ENCODE data around the gene CFB.

DNA sequence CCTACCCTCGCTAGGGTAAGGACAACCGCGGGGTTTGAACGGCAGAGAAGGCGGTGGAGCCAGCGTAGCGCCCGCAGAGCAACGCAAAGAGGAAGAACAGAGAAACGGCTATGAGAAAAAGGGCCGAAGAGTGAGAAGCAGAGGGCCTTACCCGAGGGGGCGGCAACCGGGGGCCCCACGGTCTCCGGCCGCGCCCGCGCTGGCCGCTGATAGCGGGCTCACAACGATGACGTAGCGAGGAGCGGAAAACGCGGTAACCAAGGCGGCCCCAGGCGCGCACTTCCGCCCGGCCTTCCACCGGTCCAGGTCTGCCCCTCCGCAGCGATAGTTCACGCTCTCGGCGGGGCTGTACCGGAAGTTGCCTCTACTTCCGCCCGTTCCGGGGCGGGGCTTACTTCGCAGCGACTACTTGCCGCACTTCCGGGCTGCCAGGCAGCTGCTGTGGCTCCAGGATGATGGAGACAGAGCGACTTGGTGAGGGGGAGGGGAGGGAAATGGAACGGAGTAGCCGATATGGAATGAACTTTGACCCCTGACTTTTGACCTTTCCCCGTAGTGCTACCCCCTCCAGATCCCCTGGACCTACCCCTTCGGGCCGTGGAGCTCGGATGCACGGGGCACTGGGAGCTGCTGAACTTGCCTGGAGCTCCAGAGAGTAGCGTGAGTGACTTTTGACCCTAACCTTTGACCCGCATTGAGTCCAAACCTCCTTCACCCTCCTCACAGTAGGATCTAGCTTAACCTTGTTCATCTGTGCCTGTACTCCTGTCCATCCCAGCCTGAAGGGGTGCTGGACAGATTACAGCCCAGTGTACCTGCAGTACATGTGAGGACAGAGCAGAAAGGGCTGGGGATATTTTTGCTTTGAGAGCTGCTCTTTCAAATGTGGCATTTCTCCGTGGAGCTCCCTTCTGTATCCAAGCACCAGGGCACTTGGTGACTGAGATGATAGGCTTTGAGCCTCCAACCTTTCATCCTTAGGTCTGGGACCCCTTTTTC is 13.1 kb downstream of the CFB start, which contains the start of the genes NELFE and SKIC2:
- TF ChIP-seq, protein P1, sequence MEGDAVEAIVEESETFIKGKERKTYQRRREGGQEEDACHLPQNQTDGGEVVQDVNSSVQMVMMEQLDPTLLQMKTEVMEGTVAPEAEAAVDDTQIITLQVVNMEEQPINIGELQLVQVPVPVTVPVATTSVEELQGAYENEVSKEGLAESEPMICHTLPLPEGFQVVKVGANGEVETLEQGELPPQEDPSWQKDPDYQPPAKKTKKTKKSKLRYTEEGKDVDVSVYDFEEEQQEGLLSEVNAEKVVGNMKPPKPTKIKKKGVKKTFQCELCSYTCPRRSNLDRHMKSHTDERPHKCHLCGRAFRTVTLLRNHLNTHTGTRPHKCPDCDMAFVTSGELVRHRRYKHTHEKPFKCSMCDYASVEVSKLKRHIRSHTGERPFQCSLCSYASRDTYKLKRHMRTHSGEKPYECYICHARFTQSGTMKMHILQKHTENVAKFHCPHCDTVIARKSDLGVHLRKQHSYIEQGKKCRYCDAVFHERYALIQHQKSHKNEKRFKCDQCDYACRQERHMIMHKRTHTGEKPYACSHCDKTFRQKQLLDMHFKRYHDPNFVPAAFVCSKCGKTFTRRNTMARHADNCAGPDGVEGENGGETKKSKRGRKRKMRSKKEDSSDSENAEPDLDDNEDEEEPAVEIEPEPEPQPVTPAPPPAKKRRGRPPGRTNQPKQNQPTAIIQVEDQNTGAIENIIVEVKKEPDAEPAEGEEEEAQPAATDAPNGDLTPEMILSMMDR (conservative IDR thresholded peaks at IDR 0.05; ENCODE audit: low read depth, low read length) = no peak
- TF ChIP-seq EZH2 (IDR thresholded peaks at IDR 0.05; ENCODE audit: borderline replicate concordance, low read depth, low read length, poor library complexity, severe bottlenecking) = no peak

Measured in A673 (cell line).